GM12891 (cell line): ENCODE results near the gene SIDT2.

Experiments
- POLR2A ChIP-seq: IDR thresholded peaks from 2 replicates; pipeline ENCODE4 v1.6.1; 2011; ENCODE audit warnings: low read depth, low read length, control low read depth
- POLR2AphosphoS5 ChIP-seq: IDR thresholded peaks from 2 replicates; pipeline ENCODE4 v1.6.1; 2011; ENCODE audit warnings: low read depth, low read length, control low read depth
- SPI1 ChIP-seq: IDR thresholded peaks from 2 replicates; pipeline ENCODE4 v1.6.1; 2011; ENCODE audit warnings: low read depth, low read length, control low read depth

DNA sequence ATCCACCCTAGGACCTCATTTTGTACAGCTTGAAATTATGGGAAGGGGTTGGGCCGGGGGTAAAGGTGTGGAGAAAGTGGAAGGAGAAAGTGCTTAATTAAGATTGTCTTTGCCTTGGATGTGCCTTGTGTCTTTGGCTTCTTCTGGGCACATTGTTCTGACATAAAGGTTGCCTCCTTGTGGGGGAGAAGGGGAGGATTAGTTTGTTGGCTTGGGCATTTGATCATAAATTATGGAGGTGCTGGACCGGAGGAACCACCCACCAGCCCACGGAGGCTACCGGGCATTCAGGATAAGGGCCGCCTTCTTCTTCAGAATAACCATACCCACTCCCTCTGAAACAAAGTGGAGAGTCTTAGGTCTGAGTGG is 33.2 kb upstream of the SIDT2 start:
- TF ChIP-seq POLR2A, result no peak
- TF ChIP-seq POLR2AphosphoS5, result no peak
- TF ChIP-seq SPI1, result no peak
